HEK293 (cell line): ENCODE data around the gene OLFM1.

ENCODE experiments used
- CTCF ChIA-PET: fragments of 350-600 bp; formaldehyde crosslinking; extraction: SDS; loops from one replicate; lab custom pipeline; 2021; ENCODE audit warnings: antibody characterized with exemption; lab: Yijun Ruan, JAX
- POLR2A ChIA-PET: fragments of 300-600 bp; formaldehyde crosslinking; extraction: SDS; loops from one replicate; lab custom pipeline; 2020; ENCODE audit warnings: antibody characterized with exemption, inconsistent platforms; lab: Yijun Ruan, JAX
- H3K27ac ChIP-seq: fragments of 200-500 bp; sonication (Bioruptor generic); 2 replicates; pipeline ENCODE4 v1.5.1; 2014; ENCODE audit warnings: low read depth, low read length, control low read depth, inconsistent platforms; ENCODE audit errors: extremely low read depth
- H3K36me3 ChIP-seq, 2 experiments: fragments of 200-500 bp in 1 of 2; sonication (Bioruptor generic) in 1 of 2; 1 replicate in 1 of 2; 2 replicates in 1 of 2; pipeline ENCODE4 v1.5.1; 2014 to 2017; ENCODE audit warnings: inconsistent platforms in 2 of 2, low read length in 2 of 2; ENCODE audit not compliant: control insufficient read depth in 2 of 2, insufficient read depth in 1 of 2
- H3K4me1 ChIP-seq: fragments of 200-500 bp; sonication (Bioruptor generic); 2 replicates; pipeline ENCODE4 v1.5.1; 2014; ENCODE audit warnings: mild to moderate bottlenecking, low read length, inconsistent platforms; ENCODE audit not compliant: control insufficient read depth, insufficient read depth
- H3K4me3 ChIP-seq: 2 replicates; pipeline ENCODE4 v1.5.1; 2011; ENCODE audit warnings: low read depth, mild to moderate bottlenecking, control low read depth, low read length, moderate library complexity
- H3K9me3 ChIP-seq: fragments of 200-500 bp; sonication (Bioruptor generic); 2 replicates; pipeline ENCODE4 v1.5.1; 2014; ENCODE audit warnings: low read depth, low read length, inconsistent platforms; ENCODE audit not compliant: control insufficient read depth, insufficient read depth
- HOXC10 ChIP-seq: sonication (generic); formaldehyde crosslinking; IDR thresholded peaks from 2 replicates; pipeline ENCODE4 v1.8.1; 2023; ENCODE audit warnings: mild to moderate bottlenecking, missing genetic modification reagents
- KLF1 ChIP-seq: fragments of 450-650 bp; formaldehyde crosslinking; IDR thresholded peaks from 2 replicates; pipeline ENCODE4 v1.5.1; 2016; ENCODE audit warnings: missing biosample characterization, missing genetic modification characterization
- KLF7 ChIP-seq: fragments of 450-650 bp; formaldehyde crosslinking; IDR thresholded peaks from 2 replicates; pipeline ENCODE4 v1.5.1; 2016; ENCODE audit warnings: missing biosample characterization, missing genetic modification characterization, borderline replicate concordance
- SP3 ChIP-seq: fragments of 450-650 bp; formaldehyde crosslinking; IDR thresholded peaks from 2 replicates; pipeline ENCODE4 v1.5.1; 2016; ENCODE audit warnings: missing biosample characterization, missing genetic modification characterization
- TCF7L2 ChIP-seq: IDR thresholded peaks from 2 replicates; pipeline ENCODE4 v1.6.1; 2011; ENCODE audit warnings: low read depth, mild to moderate bottlenecking, inconsistent platforms, low read length, moderate library complexity, borderline replicate concordance
- ZBTB17 ChIP-seq: fragments of 450-650 bp; formaldehyde crosslinking; IDR thresholded peaks from 2 replicates; pipeline ENCODE4 v1.5.1; 2016; ENCODE audit warnings: missing biosample characterization, missing genetic modification characterization
- ZNF155 ChIP-seq: fragments of 450-650 bp; formaldehyde crosslinking; IDR thresholded peaks from 2 replicates; pipeline ENCODE4 v1.5.1; 2016; ENCODE audit warnings: missing biosample characterization, missing genetic modification characterization
- ZNF184 ChIP-seq: fragments of 450-650 bp; IDR thresholded peaks from 2 replicates; pipeline ENCODE4 v1.5.1; 2018; ENCODE audit warnings: missing biosample characterization, mild to moderate bottlenecking, missing genetic modification characterization
- ZNF274 ChIP-seq, 2 experiments: fragments of 200-500 bp in 1 of 2; fragments of 450-650 bp in 1 of 2; sonication (Bioruptor generic) in 1 of 2; formaldehyde crosslinking in 1 of 2; IDR thresholded peaks; 2 replicates each; pipeline versions ENCODE4 v1.5.1 to v1.6.1; 2014 to 2016; ENCODE audit warnings: borderline replicate concordance in 1 of 2, inconsistent platforms in 1 of 2, low read length in 1 of 2, missing biosample characterization in 1 of 2, missing genetic modification characterization in 1 of 2
- ZNF341 ChIP-seq: fragments of 450-650 bp; formaldehyde crosslinking; IDR thresholded peaks from 2 replicates; pipeline ENCODE4; 2016; ENCODE audit warnings: low read depth, missing biosample characterization, missing genetic modification characterization
- ZNF600 ChIP-seq: fragments of 450-650 bp; formaldehyde crosslinking; IDR thresholded peaks from 2 replicates; pipeline ENCODE4 v1.5.1; 2016; ENCODE audit warnings: missing biosample characterization, missing genetic modification characterization
- ZNF623 ChIP-seq: fragments of 450-650 bp; formaldehyde crosslinking; IDR thresholded peaks from 2 replicates; pipeline ENCODE4 v1.5.1; 2016; ENCODE audit warnings: missing biosample characterization, missing genetic modification characterization
- ZNF626 ChIP-seq: fragments of 450-650 bp; sonication (Bioruptor Pico); formaldehyde crosslinking; IDR thresholded peaks from 2 replicates; pipeline ENCODE4 v1.5.1; 2018; ENCODE audit warnings: missing biosample characterization, missing genetic modification characterization, inconsistent platforms
- ZNF654 ChIP-seq: fragments of 450-650 bp; formaldehyde crosslinking; IDR thresholded peaks from 2 replicates; pipeline ENCODE4 v1.5.1; 2016; ENCODE audit warnings: low read depth, missing biosample characterization, missing genetic modification characterization
- ZNF670 ChIP-seq: fragments of 450-650 bp; formaldehyde crosslinking; IDR thresholded peaks from 2 replicates; pipeline ENCODE4 v1.5.1; 2016; ENCODE audit warnings: missing biosample characterization, missing genetic modification characterization, low read depth
- ZSCAN30 ChIP-seq: fragments of 450-650 bp; IDR thresholded peaks from 2 replicates; pipeline ENCODE4 v1.5.1; 2018; ENCODE audit warnings: missing biosample characterization, mild to moderate bottlenecking, missing genetic modification characterization, moderate library complexity
- TF ChIP-seq, protein P1 (sequence below): fragments of 450-650 bp; formaldehyde crosslinking; IDR thresholded peaks from 2 replicates; pipeline ENCODE4 v1.5.1; 2016; ENCODE audit warnings: missing biosample characterization, missing genetic modification characterization, low read depth
- TF ChIP-seq, protein P2 (sequence below): fragments of 450-650 bp; formaldehyde crosslinking; IDR thresholded peaks from 2 replicates; pipeline ENCODE4 v1.5.0; 2017; ENCODE audit warnings: missing biosample characterization, missing genetic modification characterization, borderline replicate concordance
- TF ChIP-seq, protein P3 (sequence below): fragments of 450-650 bp; formaldehyde crosslinking; IDR thresholded peaks from 2 replicates; pipeline ENCODE4 v1.5.1; 2016; ENCODE audit warnings: missing biosample characterization, missing genetic modification characterization

OLFM1 gene

DNA sequence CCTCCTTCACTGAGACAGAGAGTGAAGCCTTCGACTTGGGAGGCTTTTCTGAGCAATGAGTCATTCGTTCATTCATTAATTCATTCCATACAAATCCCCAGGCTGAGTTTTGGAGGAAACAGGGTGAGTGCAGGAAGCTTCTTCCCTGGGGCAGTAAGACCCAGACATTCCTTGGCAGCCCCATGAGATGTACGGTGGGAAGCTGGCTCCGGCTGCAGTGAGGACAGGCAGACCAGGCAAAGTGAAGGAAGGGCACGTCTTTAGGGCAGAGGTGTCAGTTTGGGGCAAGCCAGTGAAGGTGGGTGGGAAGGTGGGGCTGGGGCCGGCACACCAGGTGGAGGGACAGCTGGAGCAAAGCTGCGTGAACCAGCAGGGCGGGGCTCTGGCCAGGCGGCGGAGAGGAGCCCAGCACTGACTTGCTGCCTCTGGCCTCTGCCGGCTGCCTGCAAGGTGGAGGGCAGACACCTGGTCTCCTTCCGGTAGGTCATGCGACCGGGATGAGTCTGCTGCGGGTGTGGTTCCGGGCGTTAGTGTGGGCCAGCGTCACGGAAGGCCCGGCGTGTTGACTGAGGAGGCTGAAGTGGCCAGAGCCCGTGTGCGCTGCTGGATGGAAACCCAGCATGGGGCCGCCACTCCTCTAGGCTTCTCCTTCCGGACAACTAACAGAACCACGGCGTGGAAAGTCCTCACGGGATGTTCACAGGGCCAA is 16.6 kb downstream of the OLFM1 start:
- POLR2A ChIA-PET, result no interaction called here
- no peak for TF ChIP-seq ZNF654
- Histone ChIP-seq H3K27ac (no peak overlapping the region), H3K9me3 (no peaks in the 10 kb centered on the region), H3K4me3 (no peak overlapping the region), H3K36me3 (no peaks in the 10 kb centered on the region), H3K4me1 (no peaks in the 10 kb centered on the region)
- CTCF ChIA-PET, result interaction anchor here (1.0 kb wide), 1 partner anchor 18 kb away, joined by 3 read pairs; no protein-coding TSS in a partner anchor

DNA sequence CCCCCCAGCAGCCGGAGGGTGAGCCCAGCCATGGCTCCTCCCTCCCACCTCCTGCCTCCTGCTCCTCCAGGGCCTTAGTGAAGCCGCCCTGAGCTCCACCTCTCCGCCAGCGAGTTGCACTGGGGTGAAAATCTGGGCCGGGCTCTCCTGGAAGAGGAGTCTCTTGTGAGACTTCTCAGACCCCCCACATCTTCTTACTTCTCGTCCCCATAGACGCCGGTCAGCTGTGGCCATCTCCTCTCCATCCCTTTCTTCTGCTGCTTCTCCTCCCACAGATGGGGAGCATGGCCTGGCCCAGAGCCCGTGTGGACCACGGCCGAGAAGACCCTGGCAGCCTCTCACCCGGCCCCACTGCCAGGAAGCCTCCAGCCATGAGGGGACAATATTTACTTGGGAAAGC is 17.3 kb downstream of the OLFM1 start:
- no peak overlapping the region for H3K4me3 ChIP-seq
- TF ChIP-seq ZNF600 (tag by site-specific recombination), result no peak
- no peak for TF ChIP-seq ZNF155 (tag by site-specific recombination)
- TF ChIP-seq ZNF670, result no peak
- no peak for TF ChIP-seq ZNF626
- TF ChIP-seq ZNF341 (tag by site-specific recombination), result no peak
- TF ChIP-seq ZNF184 (tag by site-specific recombination), result no peak
- TF ChIP-seq ZNF274 (IDR thresholded peaks at IDR 0.05; ENCODE audit: low read length), result no peak
- TF ChIP-seq ZNF274 (tag by site-specific recombination; IDR thresholded peaks at IDR 0.05; ENCODE audit: borderline replicate concordance), result no peak
- TF ChIP-seq SP3 (tag by site-specific recombination), result no peak
- TF ChIP-seq TCF7L2, result no peak
- TF ChIP-seq, protein P1, sequence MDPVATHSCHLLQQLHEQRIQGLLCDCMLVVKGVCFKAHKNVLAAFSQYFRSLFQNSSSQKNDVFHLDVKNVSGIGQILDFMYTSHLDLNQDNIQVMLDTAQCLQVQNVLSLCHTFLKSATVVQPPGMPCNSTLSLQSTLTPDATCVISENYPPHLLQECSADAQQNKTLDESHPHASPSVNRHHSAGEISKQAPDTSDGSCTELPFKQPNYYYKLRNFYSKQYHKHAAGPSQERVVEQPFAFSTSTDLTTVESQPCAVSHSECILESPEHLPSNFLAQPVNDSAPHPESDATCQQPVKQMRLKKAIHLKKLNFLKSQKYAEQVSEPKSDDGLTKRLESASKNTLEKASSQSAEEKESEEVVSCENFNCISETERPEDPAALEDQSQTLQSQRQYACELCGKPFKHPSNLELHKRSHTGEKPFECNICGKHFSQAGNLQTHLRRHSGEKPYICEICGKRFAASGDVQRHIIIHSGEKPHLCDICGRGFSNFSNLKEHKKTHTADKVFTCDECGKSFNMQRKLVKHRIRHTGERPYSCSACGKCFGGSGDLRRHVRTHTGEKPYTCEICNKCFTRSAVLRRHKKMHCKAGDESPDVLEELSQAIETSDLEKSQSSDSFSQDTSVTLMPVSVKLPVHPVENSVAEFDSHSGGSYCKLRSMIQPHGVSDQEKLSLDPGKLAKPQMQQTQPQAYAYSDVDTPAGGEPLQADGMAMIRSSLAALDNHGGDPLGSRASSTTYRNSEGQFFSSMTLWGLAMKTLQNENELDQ (tag by site-specific recombination), result no peak
- no peak for TF ChIP-seq ZNF623 (tag by site-specific recombination)
- no peak for TF ChIP-seq ZBTB17 (tag by site-specific recombination)
- TF ChIP-seq, all 188 proteins: peak for 0
- POLR2A ChIA-PET, result interaction anchor here (0.6 kb wide), 1 partner anchor 152 kb away, joined by 3 read pairs; no protein-coding TSS in a partner anchor
- no peaks in the 10 kb centered on the region for H3K4me1 ChIP-seq
- H3K9me3 ChIP-seq, result no peaks in the 10 kb centered on the region
- H3K27ac ChIP-seq, result no peak overlapping the region
- CTCF ChIA-PET, result no interaction called here
- H3K36me3 ChIP-seq, result no peaks in the 10 kb centered on the region

DNA sequence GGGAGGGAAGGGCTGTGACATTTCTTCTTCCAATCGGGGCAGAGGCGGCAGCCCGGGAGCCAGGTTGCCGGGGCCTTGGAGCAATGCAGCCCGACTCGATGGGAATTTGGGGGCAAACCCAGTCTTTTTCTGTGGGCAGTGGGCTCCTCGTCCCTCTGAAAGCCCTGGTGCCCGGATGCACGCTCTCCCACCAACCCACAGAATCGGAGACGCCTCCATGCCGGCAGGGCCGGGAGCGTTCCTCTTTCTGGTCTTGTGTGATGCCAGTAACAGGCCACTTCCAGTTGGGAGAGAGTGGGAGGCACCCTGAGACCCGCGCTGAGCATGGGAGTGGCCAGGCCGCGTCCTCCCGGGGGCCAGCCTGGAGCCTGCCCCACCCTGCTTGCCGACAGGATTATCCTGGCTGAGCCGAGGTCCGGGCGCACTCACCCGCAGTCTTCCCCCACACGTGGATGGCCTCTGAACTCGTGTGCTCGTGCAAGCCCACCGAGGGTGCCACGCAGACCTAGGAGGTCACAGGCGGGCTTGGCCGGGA is 17.8 kb downstream of the OLFM1 start:
- POLR2A ChIA-PET, result interaction anchor here (0.6 kb wide), 1 partner anchor 152 kb away, joined by 3 read pairs; no protein-coding TSS in a partner anchor
- TF ChIP-seq KLF1 (tag by site-specific recombination) (peak; percentile 29; the same call in 1 of the 2 replicates), KLF7 (tag by site-specific recombination) (no peak)
- TF ChIP-seq, all 188 proteins: peak for 1
- no peak overlapping the region for H3K27ac ChIP-seq
- no peaks in the 10 kb centered on the region for H3K4me1 ChIP-seq
- no peaks in the 10 kb centered on the region for H3K36me3 ChIP-seq
- CTCF ChIA-PET, result no interaction called here
- H3K9me3 ChIP-seq, result no peaks in the 10 kb centered on the region
- no peak overlapping the region for H3K4me3 ChIP-seq

DNA sequence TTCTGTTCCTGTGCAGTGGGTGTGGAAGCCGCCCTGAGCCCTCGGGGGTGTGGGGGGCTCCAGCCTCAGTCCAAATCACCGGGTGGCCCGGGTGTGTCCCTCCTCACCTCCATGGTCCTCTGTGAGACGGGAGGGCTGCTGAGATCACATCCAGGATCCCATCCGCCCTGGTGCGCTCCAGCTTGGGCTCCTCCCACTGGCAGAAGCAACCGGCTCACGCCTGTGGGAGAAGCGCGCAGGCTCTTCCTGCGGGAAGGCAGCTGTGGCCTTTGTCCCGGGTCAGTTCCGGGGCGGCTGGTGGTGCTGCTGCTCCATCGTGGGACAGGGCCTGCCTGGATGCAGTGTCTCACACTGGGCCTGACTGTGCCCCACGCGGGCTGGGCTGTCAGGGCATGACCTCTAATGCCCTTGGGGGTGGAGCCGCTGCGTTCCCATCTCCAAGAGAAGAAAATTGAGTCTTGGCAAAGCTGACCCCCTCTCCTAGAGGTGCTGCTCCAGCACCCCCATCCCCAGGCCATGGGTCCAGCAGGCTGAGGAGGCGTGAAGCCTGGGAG is 18.5 kb downstream of the OLFM1 start:
- H3K4me1 ChIP-seq, result no peaks in the 10 kb centered on the region
- POLR2A ChIA-PET, result no interaction called here
- TF ChIP-seq, protein P2, sequence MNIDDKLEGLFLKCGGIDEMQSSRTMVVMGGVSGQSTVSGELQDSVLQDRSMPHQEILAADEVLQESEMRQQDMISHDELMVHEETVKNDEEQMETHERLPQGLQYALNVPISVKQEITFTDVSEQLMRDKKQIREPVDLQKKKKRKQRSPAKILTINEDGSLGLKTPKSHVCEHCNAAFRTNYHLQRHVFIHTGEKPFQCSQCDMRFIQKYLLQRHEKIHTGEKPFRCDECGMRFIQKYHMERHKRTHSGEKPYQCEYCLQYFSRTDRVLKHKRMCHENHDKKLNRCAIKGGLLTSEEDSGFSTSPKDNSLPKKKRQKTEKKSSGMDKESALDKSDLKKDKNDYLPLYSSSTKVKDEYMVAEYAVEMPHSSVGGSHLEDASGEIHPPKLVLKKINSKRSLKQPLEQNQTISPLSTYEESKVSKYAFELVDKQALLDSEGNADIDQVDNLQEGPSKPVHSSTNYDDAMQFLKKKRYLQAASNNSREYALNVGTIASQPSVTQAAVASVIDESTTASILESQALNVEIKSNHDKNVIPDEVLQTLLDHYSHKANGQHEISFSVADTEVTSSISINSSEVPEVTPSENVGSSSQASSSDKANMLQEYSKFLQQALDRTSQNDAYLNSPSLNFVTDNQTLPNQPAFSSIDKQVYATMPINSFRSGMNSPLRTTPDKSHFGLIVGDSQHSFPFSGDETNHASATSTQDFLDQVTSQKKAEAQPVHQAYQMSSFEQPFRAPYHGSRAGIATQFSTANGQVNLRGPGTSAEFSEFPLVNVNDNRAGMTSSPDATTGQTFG (tag by site-specific recombination), result no peak
- TF ChIP-seq HOXC10 (no peak), ZSCAN30 (no peak)
- TF ChIP-seq, protein P3, sequence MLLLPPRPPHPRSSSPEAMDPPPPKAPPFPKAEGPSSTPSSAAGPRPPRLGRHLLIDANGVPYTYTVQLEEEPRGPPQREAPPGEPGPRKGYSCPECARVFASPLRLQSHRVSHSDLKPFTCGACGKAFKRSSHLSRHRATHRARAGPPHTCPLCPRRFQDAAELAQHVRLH (tag by site-specific recombination), result no peak
- TF ChIP-seq, all 188 proteins: peak for 0
- no peak overlapping the region for H3K27ac ChIP-seq
- no peaks in the 10 kb centered on the region for H3K36me3 ChIP-seq
- H3K4me3 ChIP-seq, result no peak overlapping the region
- CTCF ChIA-PET, result no interaction called here
- H3K9me3 ChIP-seq, result no peaks in the 10 kb centered on the region
